ENCODE data around the gene C1GALT1C1L. TPM values are rescaled to one million over a fixed set of nuclear protein-coding genes. Genes with fewer than 3 reads are reported as not detected.

The C1GALT1C1L gene
- total and polyA plus RNA-seq, 2 donors from 2014 or later: 1.9 to 3.5 TPM

- Histone ChIP-seq H3K27me3 (ENCODE audit: control insufficient read depth, insufficient read depth, low read length) (no peaks in the 10 kb centered on the region), H3K4me1 (ENCODE audit: control insufficient read depth in 2 of 3, insufficient read depth in 2 of 3, low read depth in 1 of 3, low read length in 3 of 3) (no peaks in the 10 kb centered on the region), H3K36me3 (ENCODE audit: control insufficient read depth in 2 of 3, insufficient read depth in 3 of 3, low read length in 3 of 3) (no peaks in the 10 kb centered on the region), H3K9me3 (ENCODE audit: control insufficient read depth in 2 of 3, insufficient read depth in 1 of 3, low read length in 3 of 3) (no peaks in the 10 kb centered on the region), H3K4me3 (ENCODE audit: low read length in 3 of 3) (no peak overlapping the region), H3K9ac (ENCODE audit: low read length in 3 of 3) (no peak overlapping the region), H3K27ac (ENCODE audit: low read depth in 2 of 2, low read length in 2 of 2) (no peak overlapping the region)
- TF ChIP-seq CTCF (IDR thresholded peaks at IDR 0.05; ENCODE audit: borderline replicate concordance, extremely low read depth, insufficient read depth): no peak
- FAIRE-seq (no peak), DNase-seq (no peak)
- intact Hi-C loops (cut with DNase I): no loop called here
These were observed 37.9 kb upstream of the C1GALT1C1L start for GRCh38 chr2:43714164-43714563.

DNA sequence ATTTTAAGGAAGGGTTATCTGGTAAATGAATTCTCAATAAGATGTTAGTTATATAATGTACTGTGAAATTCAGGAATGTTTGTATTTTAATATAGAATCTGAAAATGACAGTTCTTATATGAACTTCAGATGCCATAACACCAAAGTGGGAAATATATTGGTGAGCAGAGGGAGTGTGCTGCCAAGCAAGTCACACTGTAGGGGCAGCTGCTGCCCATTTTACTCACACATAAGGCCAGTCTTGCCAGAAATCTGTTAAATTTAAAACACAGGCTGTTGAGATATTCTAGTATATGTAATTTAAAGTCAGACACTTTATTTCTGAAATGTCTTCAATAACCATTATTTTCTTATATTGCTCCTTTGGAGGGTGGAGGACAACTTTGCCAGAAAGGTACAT, 34.6 kb upstream of the C1GALT1C1L start:
- Histone ChIP-seq H3K36me3 (ENCODE audit: control insufficient read depth in 2 of 3, insufficient read depth in 3 of 3, low read length in 3 of 3) (no peaks in the 10 kb centered on the region), H3K27me3 (ENCODE audit: control insufficient read depth, insufficient read depth, low read length) (no peaks in the 10 kb centered on the region), H3K27ac (ENCODE audit: low read depth in 2 of 2, low read length in 2 of 2) (no peak overlapping the region), H3K9me3 (ENCODE audit: control insufficient read depth in 2 of 3, insufficient read depth in 1 of 3, low read length in 3 of 3) (no peaks in the 10 kb centered on the region), H3K4me3 (ENCODE audit: low read length in 3 of 3) (no peak overlapping the region), H3K9ac (ENCODE audit: low read length in 3 of 3) (no peak overlapping the region), H3K4me1 (ENCODE audit: control insufficient read depth in 2 of 3, insufficient read depth in 2 of 3, low read depth in 1 of 3, low read length in 3 of 3) (no peaks in the 10 kb centered on the region)
- no peak for DNase-seq
- intact Hi-C loops (cut with DNase I): no loop called here
- TF ChIP-seq CTCF (IDR thresholded peaks at IDR 0.05; ENCODE audit: borderline replicate concordance, extremely low read depth, insufficient read depth): no peak
- no peak for FAIRE-seq

- FAIRE-seq: no peak
- H3K27ac ChIP-seq (ENCODE audit: low read depth in 2 of 2, low read length in 2 of 2): no peak overlapping the region
- no peak overlapping the region for H3K9ac ChIP-seq (ENCODE audit: low read length in 3 of 3)
- H3K4me3 ChIP-seq (ENCODE audit: low read length in 3 of 3): no peak overlapping the region
- no peaks in the 10 kb centered on the region for H3K36me3 ChIP-seq (ENCODE audit: control insufficient read depth in 2 of 3, insufficient read depth in 3 of 3, low read length in 3 of 3)
- no peak for TF ChIP-seq CTCF (IDR thresholded peaks at IDR 0.05; ENCODE audit: borderline replicate concordance, extremely low read depth, insufficient read depth)
- intact Hi-C loops (cut with DNase I): no loop called here
- DNase-seq: no peak
- H3K9me3 ChIP-seq (ENCODE audit: control insufficient read depth in 2 of 3, insufficient read depth in 1 of 3, low read length in 3 of 3): no peaks in the 10 kb centered on the region
- H3K27me3 ChIP-seq (ENCODE audit: control insufficient read depth, insufficient read depth, low read length): no peaks in the 10 kb centered on the region
- H3K4me1 ChIP-seq (ENCODE audit: control insufficient read depth in 2 of 3, insufficient read depth in 2 of 3, low read depth in 1 of 3, low read length in 3 of 3): no peaks in the 10 kb centered on the region
These were observed 32.7 kb upstream of the C1GALT1C1L start for GRCh38 chr2:43708891-43709290.

GRCh38 chr2:43708178-43708577, 31.9 kb upstream of the C1GALT1C1L start:
- no peak for TF ChIP-seq CTCF (IDR thresholded peaks at IDR 0.05; ENCODE audit: borderline replicate concordance, extremely low read depth, insufficient read depth)
- Histone ChIP-seq H3K36me3 (ENCODE audit: control insufficient read depth in 2 of 3, insufficient read depth in 3 of 3, low read length in 3 of 3) (no peaks in the 10 kb centered on the region), H3K27ac (ENCODE audit: low read depth in 2 of 2, low read length in 2 of 2) (no peak overlapping the region), H3K27me3 (ENCODE audit: control insufficient read depth, insufficient read depth, low read length) (no peaks in the 10 kb centered on the region), H3K9ac (ENCODE audit: low read length in 3 of 3) (no peak overlapping the region), H3K4me1 (ENCODE audit: control insufficient read depth in 2 of 3, insufficient read depth in 2 of 3, low read depth in 1 of 3, low read length in 3 of 3) (no peaks in the 10 kb centered on the region), H3K4me3 (ENCODE audit: low read length in 3 of 3) (no peak overlapping the region), H3K9me3 (ENCODE audit: control insufficient read depth in 2 of 3, insufficient read depth in 1 of 3, low read length in 3 of 3) (no peaks in the 10 kb centered on the region)
- DNase-seq (no peak), FAIRE-seq (no peak)
- intact Hi-C loops (cut with DNase I): no loop called here
